ENCODE results near the gene EID2. TPM values are rescaled to one million over a fixed set of nuclear protein-coding genes. Genes with fewer than 3 reads are reported as not detected.

EID2 gene
- total and polyA plus RNA-seq, 2 of the 8 experiments (the other 6 are each of a cell fraction or from before 2014, with no cell fraction given) = 7.8 to 29.6 TPM

GRCh38 chr19:39555883-39556282 lies 15.9 kb upstream of the EID2 start:
- H2AFZ ChIP-seq (ENCODE audit: low read length) = no peak overlapping the region
- H2BK12ac ChIP-seq (ENCODE audit: low read depth, low read length) = no peak overlapping the region
- no peak overlapping the region for H4K91ac ChIP-seq (replicated peaks; ENCODE audit: insufficient read length, low read length)
- no peaks in the 10 kb centered on the region for H3K79me1 ChIP-seq (ENCODE audit: low read depth, low read length)
- no peaks in the 10 kb centered on the region for H4K20me1 ChIP-seq (replicated peaks in 1 of 2; ENCODE audit: control insufficient read depth in 1 of 2, insufficient read depth in 2 of 2, low read length in 2 of 2)
- H2BK15ac ChIP-seq (ENCODE audit: low read length) = no peak overlapping the region
- WGBS, 2 experiments (ENCODE audit: extremely low coverage in 1 of 2, insufficient coverage in 1 of 2, insufficient read length in 1 of 2, insufficient replicate concordance in 2 of 2, low coverage in 1 of 2, low lambda C conversion rate in 2 of 2, missing lambda C conversion rate in 1 of 2) = 70% methylated on average over 1 of the region's 1 CpG; no CpG with 5 or more reads in 1 of the 2 experiments
- H3K9me3 ChIP-seq (ENCODE audit: insufficient read depth in 2 of 2, low read depth in 1 of 2, low read length in 1 of 2) = no peaks in the 10 kb centered on the region
- no peaks in the 10 kb centered on the region for H3K27me3 ChIP-seq (replicated peaks in 1 of 4; ENCODE audit: control insufficient read depth in 3 of 4, extremely low read depth in 1 of 4, insufficient read depth in 3 of 4, low read length in 3 of 4)
- no peak overlapping the region for H2AK5ac ChIP-seq (ENCODE audit: low read depth, low read length)
- no peak overlapping the region for H3K4me2 ChIP-seq (ENCODE audit: insufficient read depth in 1 of 2, low read depth in 2 of 2, low read length in 2 of 2)
- H3K4me1 ChIP-seq (replicated peaks in 1 of 4; ENCODE audit: control insufficient read depth in 3 of 4, insufficient read depth in 4 of 4, low read length in 3 of 4) = no peaks in the 10 kb centered on the region
- H2BK120ac ChIP-seq (replicated peaks; ENCODE audit: low read depth, low read length) = no peak overlapping the region
- H3K23ac ChIP-seq (ENCODE audit: insufficient read length) = no peak overlapping the region
- ChIA-PET POLR2A (ENCODE audit: partially characterized antibody) (interaction anchor here (0.6 kb wide), 1 partner anchor 12 kb away, joined by 3 read pairs; no protein-coding TSS in a partner anchor), CTCF (ENCODE audit: partially characterized antibody) (interaction anchor here (5.8 to 6.8 kb wide), 2 partner anchors 70 to 118 kb away, joined by 34 to 108 read pairs; no protein-coding TSS in a partner anchor)
- no peak overlapping the region for H4K8ac ChIP-seq (ENCODE audit: extremely low read depth, insufficient read depth, low read length)
- no peak overlapping the region for H3K4ac ChIP-seq (replicated peaks; ENCODE audit: insufficient read length, low read depth, low read length)
- H3K4me3 ChIP-seq (ENCODE audit: extremely low read depth in 1 of 4, insufficient read depth in 2 of 4, low read depth in 3 of 4, low read length in 4 of 4) = no peak overlapping the region
- H3K18ac ChIP-seq (ENCODE audit: extremely low read depth, low read length) = no peak overlapping the region
- no peak overlapping the region for H3K27ac ChIP-seq (ENCODE audit: low read depth, low read length)
- H4K5ac ChIP-seq (ENCODE audit: insufficient read length, low read depth, low read length) = no peak overlapping the region
- no peak overlapping the region for H3K14ac ChIP-seq (ENCODE audit: insufficient read length)
- no peaks in the 10 kb centered on the region for H3K79me2 ChIP-seq (ENCODE audit: control insufficient read depth in 1 of 2, insufficient read depth in 2 of 2, low read length in 2 of 2)
- H3K9ac ChIP-seq (replicated peaks in 1 of 4; ENCODE audit: extremely low read depth in 1 of 4, low read depth in 3 of 4, low read length in 3 of 4) = no peak overlapping the region
- H2BK20ac ChIP-seq (ENCODE audit: low read length) = no peak overlapping the region
- no peaks in the 10 kb centered on the region for H3K36me3 ChIP-seq (ENCODE audit: control insufficient read depth in 2 of 4, insufficient read depth in 4 of 4, low read length in 3 of 4)
- FAIRE-seq (no peak), DNase-seq (ENCODE audit: low read depth in 1 of 2, low spot score in 2 of 2) (no peak)
- TF ChIP-seq SIX5 (IDR thresholded peaks at IDR 0.05; ENCODE audit: low read depth, low read length) = no peak
- no peak for TF ChIP-seq PHF8 (conservative IDR thresholded peaks at IDR 0.05; ENCODE audit: low read depth, low read length)
- no peak for TF ChIP-seq BCL11A (IDR thresholded peaks at IDR 0.05; ENCODE audit: low read depth in 2 of 2, low read length in 2 of 2)
- no peak for TF ChIP-seq TAF7 (optimal IDR thresholded peaks at IDR 0.05; ENCODE audit: borderline replicate concordance, low read depth, low read length)
- no peak for TF ChIP-seq MAX (IDR thresholded peaks at IDR 0.05)
- TF ChIP-seq CREB1 (IDR thresholded peaks at IDR 0.05) = no peak
- TF ChIP-seq CEBPB (IDR thresholded peaks at IDR 0.05; ENCODE audit: low read depth, low read length) = no peak
- TF ChIP-seq CBX5 (IDR thresholded peaks at IDR 0.05; ENCODE audit: low read depth, low read length) = no peak
- no peak for TF ChIP-seq KDM4A (IDR thresholded peaks at IDR 0.05; ENCODE audit: low read depth, low read length, severe bottlenecking)
- no peak overlapping the region for H2BK5ac ChIP-seq (ENCODE audit: low read depth, low read length)
- no peak overlapping the region for H3K56ac ChIP-seq (replicated peaks; ENCODE audit: insufficient read length, low read depth, low read length)
- no peaks in the 10 kb centered on the region for H3K23me2 ChIP-seq (ENCODE audit: low read depth, low read length)
